Activated CD4-positive, alpha-beta T cell treated with anti-CD3 and anti-CD28 coated beads, Interleukin-2, amount 50 U/mL, for 24 hours (primary cell): ENCODE results near the gene BRF1.

Experiments used
- DNase-seq, 2 donors: peaks; one replicate each; pipeline ENCODE4 v3.0.0-alpha.2; 2020; ENCODE audit warnings: low read depth in 1 of 2, low spot score in 1 of 2

The BRF1 gene

GRCh38 chr14:105200074-105200473, 100.7 kb downstream of the BRF1 start:
- no peak for DNase-seq

GRCh38 chr14:105199093-105199492, 101.7 kb downstream of the BRF1 start:
- no peak for DNase-seq

GRCh38 chr14:105198588-105198987, 102.2 kb downstream of the BRF1 start:
- DNase-seq = no peak

GRCh38 chr14:105197211-105197641, 103.6 kb downstream of the BRF1 start:
- DNase-seq = no peak

GRCh38 chr14:105196265-105196960, 104.4 kb downstream of the BRF1 start:
- no peak for DNase-seq

- no peak for DNase-seq
Observed at GRCh38 chr14:105195522-105196264, 105.1 kb downstream of the BRF1 start.

GRCh38 chr14:105195051-105195450, 105.8 kb downstream of the BRF1 start:
- no peak for DNase-seq

- DNase-seq = no peak
Observed at GRCh38 chr14:105193916-105194782, 106.7 kb downstream of the BRF1 start.

GRCh38 chr14:105192866-105193731, 107.7 kb downstream of the BRF1 start:
- DNase-seq = no peak

GRCh38 chr14:105187935-105188524, 112.8 kb downstream of the BRF1 start:
- DNase-seq = no peak

GRCh38 chr14:105187116-105187515, 113.7 kb downstream of the BRF1 start:
- no peak for DNase-seq

- DNase-seq = no peak
Observed at GRCh38 chr14:105185973-105186372, 114.8 kb downstream of the BRF1 start.

- no peak for DNase-seq
Observed at GRCh38 chr14:105185001-105185400, 115.8 kb downstream of the BRF1 start.

GRCh38 chr14:105184461-105184860, 116.3 kb downstream of the BRF1 start:
- no peak for DNase-seq

- DNase-seq = no peak
Observed at GRCh38 chr14:105182296-105183020, 118.3 kb downstream of the BRF1 start.

- no peak for DNase-seq
Observed at GRCh38 chr14:105181549-105182295, 119.1 kb downstream of the BRF1 start.

GRCh38 chr14:105180592-105181548, 119.9 kb downstream of the BRF1 start, which contains the start of gene NUDT14:
NUDT14 (minus strand) TSS chr14:105181312; CDS start chr14:105181209, 103 bp downstream.
- DNase-seq = peak; percentile 74

GRCh38 chr14:105179191-105179590, 121.6 kb downstream of the BRF1 start:
- DNase-seq = no peak
